ENCODE data around the gene SULT2B1.

The SULT2B1 gene

DNA sequence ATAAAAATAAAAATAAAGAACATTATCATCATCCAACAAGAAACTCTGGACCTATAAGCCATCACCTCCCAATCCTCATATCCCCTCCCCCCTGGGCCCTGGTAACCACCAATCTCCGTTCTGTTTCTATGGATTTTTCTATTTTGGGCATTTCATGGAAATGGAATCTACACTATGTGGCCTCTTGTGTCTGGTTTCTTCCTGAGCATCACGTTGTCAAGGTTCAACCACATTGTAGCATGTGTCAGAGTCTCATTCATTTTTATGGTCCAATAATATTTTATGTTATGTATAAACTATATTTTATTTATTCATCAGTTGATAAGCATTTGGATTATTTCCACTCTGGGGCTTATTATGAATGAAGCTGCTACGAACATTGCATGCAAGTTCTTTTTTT is 26.9 kb downstream of the SULT2B1 start:
- Histone ChIP-seq H3K9me3 (ENCODE audit: control insufficient read depth, low read length) (no peaks in the 10 kb centered on the region), H3K4me1 (ENCODE audit: control insufficient read depth, insufficient read depth, low read length) (no peaks in the 10 kb centered on the region), H3K4me3 (ENCODE audit: insufficient read depth, low read depth, low read length) (no peak overlapping the region), H3K36me3 (ENCODE audit: control insufficient read depth, insufficient read depth, low read length) (no peaks in the 10 kb centered on the region), H3K27ac (ENCODE audit: insufficient read depth, low read depth, low read length, poor library complexity, severe bottlenecking) (no peak overlapping the region), H3K27me3 (ENCODE audit: control insufficient read depth, insufficient read depth, low read length, poor library complexity, severe bottlenecking) (no peaks in the 10 kb centered on the region)
- WGBS, 2 experiments, result 89 to 91% methylated on average over 2 to 3 of the region's 3 CpGs

DNA sequence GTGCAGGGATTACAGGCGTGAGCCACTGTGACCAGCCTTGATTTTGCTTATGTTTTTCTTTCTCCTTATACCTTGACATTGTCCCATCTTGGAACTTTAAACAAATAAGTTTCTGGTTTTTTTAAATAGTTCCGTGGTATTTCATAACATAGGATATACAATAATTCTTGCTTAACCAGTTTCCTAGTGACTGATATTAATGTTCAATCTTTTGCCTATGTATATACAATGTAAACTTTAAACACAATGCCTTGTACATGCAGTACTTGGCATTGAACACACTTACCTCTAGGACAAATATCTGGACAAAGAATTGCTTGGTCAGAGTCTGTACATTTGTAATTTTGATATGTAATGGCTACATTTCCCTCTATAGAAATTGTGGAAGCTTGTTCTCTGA is 30.2 kb downstream of the SULT2B1 start:
- H3K9me3 ChIP-seq (ENCODE audit: control insufficient read depth, low read length), result no peaks in the 10 kb centered on the region
- H3K27ac ChIP-seq (ENCODE audit: insufficient read depth, low read depth, low read length, poor library complexity, severe bottlenecking), result no peak overlapping the region
- peaks cover 2% of the 10 kb centered on the region for H3K4me1 ChIP-seq (ENCODE audit: control insufficient read depth, insufficient read depth, low read length)
- no peak overlapping the region for H3K4me3 ChIP-seq (ENCODE audit: insufficient read depth, low read depth, low read length)
- H3K36me3 ChIP-seq (ENCODE audit: control insufficient read depth, insufficient read depth, low read length), result no peaks in the 10 kb centered on the region
- WGBS, 2 experiments, result 87 to 96% methylated on average over 1 of the region's 2 CpGs
- no peaks in the 10 kb centered on the region for H3K27me3 ChIP-seq (ENCODE audit: control insufficient read depth, insufficient read depth, low read length, poor library complexity, severe bottlenecking)

- peaks cover 6% of the 10 kb centered on the region for H3K27me3 ChIP-seq (ENCODE audit: control insufficient read depth, insufficient read depth, low read length, poor library complexity, severe bottlenecking)
- H3K4me3 ChIP-seq (ENCODE audit: insufficient read depth, low read depth, low read length), result no peak overlapping the region
- H3K36me3 ChIP-seq (ENCODE audit: control insufficient read depth, insufficient read depth, low read length), result no peaks in the 10 kb centered on the region
- H3K9me3 ChIP-seq (ENCODE audit: control insufficient read depth, low read length), result no peaks in the 10 kb centered on the region
- peaks cover 2% of the 10 kb centered on the region for H3K4me1 ChIP-seq (ENCODE audit: control insufficient read depth, insufficient read depth, low read length)
- 85 to 88% methylated on average over 2 to 3 of the region's 3 CpGs for WGBS, 2 experiments
- H3K27ac ChIP-seq (ENCODE audit: insufficient read depth, low read depth, low read length, poor library complexity, severe bottlenecking), result no peak overlapping the region
Observed at GRCh38 chr19:48587387-48587786, 35.4 kb downstream of the SULT2B1 start.

DNA sequence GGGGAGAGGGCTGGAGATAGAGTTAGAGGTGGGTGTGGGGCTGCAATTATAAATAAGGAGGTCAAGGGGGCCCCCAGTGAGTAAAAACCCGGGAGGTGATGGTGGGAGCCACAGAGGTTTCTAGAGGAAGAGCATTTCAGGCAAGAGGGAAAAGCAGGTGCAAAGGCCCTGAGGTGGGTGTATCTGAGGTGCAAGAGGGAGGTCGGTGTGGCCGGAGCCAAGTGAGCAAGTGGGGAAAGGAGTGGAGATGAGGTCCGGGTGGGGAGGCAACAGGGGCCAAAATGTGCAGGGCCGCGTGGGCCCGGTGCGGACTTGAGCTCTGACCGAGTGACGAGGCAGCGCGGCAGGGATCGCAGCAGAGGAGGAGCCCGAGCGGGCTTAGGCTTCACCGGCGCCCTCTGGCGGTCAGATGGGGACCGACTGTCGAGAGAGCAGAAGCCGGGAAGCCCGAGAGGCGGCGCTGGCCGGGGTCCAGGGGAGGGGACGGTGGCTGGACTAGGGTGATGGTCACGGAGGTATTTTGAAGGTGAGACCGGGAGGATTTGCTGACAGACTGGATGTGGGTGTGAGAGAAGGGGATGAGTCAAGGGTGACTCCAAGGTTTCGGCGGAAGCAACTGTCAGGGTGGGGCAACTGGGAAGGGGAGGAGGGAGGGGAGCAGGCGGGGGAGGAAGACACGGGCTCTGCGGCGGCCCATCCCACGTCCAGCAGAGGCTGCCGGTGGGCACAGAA is 36.9 kb downstream of the SULT2B1 start:
- WGBS, 2 experiments, result 7 to 8% methylated on average over 36 of the region's 36 CpGs
- Histone ChIP-seq H3K27me3 (ENCODE audit: control insufficient read depth, insufficient read depth, low read length, poor library complexity, severe bottlenecking) (peaks cover 6% of the 10 kb centered on the region), H3K27ac (ENCODE audit: insufficient read depth, low read depth, low read length, poor library complexity, severe bottlenecking) (no peak overlapping the region), H3K4me3 (ENCODE audit: insufficient read depth, low read depth, low read length) (peak overlapping the region; percentile 1), H3K9me3 (ENCODE audit: control insufficient read depth, low read length) (no peaks in the 10 kb centered on the region), H3K36me3 (ENCODE audit: control insufficient read depth, insufficient read depth, low read length) (no peaks in the 10 kb centered on the region), H3K4me1 (ENCODE audit: control insufficient read depth, insufficient read depth, low read length) (peaks cover 2% of the 10 kb centered on the region)

DNA sequence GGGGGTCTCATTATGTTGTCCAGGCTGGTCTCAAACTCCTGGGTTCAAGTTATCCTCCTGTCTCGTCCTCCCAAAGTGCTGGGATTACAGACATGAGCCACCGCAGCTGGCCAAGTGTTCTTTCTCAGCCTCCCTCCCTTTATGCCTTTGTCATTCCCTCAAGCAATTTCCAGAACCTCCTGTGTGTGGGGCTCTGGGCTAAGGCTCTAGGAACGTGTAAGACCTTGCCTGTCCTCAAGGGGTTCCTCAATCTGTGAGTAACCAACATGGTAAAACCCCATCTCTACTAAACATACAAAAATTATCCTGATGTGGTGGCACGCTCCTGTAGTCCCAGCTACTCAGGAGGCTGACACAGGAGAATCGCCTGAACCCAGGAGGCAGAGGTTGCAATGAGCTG is 39.0 kb downstream of the SULT2B1 start:
- peaks cover 6% of the 10 kb centered on the region for H3K27me3 ChIP-seq (ENCODE audit: control insufficient read depth, insufficient read depth, low read length, poor library complexity, severe bottlenecking)
- H3K9me3 ChIP-seq (ENCODE audit: control insufficient read depth, low read length), result no peaks in the 10 kb centered on the region
- H3K27ac ChIP-seq (ENCODE audit: insufficient read depth, low read depth, low read length, poor library complexity, severe bottlenecking), result no peak overlapping the region
- H3K4me3 ChIP-seq (ENCODE audit: insufficient read depth, low read depth, low read length), result no peak overlapping the region
- 85% methylated on average over 5 of the region's 5 CpGs for WGBS, 2 experiments
- H3K36me3 ChIP-seq (ENCODE audit: control insufficient read depth, insufficient read depth, low read length), result no peaks in the 10 kb centered on the region
- H3K4me1 ChIP-seq (ENCODE audit: control insufficient read depth, insufficient read depth, low read length), result no peaks in the 10 kb centered on the region

GRCh38 chr19:48595171-48595570 is 43.2 kb downstream of the SULT2B1 start:
- 89 to 90% methylated on average over 9 of the region's 9 CpGs for WGBS, 2 experiments
- H3K9me3 ChIP-seq (ENCODE audit: control insufficient read depth, low read length), result no peaks in the 10 kb centered on the region
- H3K4me1 ChIP-seq (ENCODE audit: control insufficient read depth, insufficient read depth, low read length), result no peaks in the 10 kb centered on the region
- no peaks in the 10 kb centered on the region for H3K36me3 ChIP-seq (ENCODE audit: control insufficient read depth, insufficient read depth, low read length)
- H3K27me3 ChIP-seq (ENCODE audit: control insufficient read depth, insufficient read depth, low read length, poor library complexity, severe bottlenecking), result no peaks in the 10 kb centered on the region
- no peak overlapping the region for H3K4me3 ChIP-seq (ENCODE audit: insufficient read depth, low read depth, low read length)
- no peak overlapping the region for H3K27ac ChIP-seq (ENCODE audit: insufficient read depth, low read depth, low read length, poor library complexity, severe bottlenecking)

DNA sequence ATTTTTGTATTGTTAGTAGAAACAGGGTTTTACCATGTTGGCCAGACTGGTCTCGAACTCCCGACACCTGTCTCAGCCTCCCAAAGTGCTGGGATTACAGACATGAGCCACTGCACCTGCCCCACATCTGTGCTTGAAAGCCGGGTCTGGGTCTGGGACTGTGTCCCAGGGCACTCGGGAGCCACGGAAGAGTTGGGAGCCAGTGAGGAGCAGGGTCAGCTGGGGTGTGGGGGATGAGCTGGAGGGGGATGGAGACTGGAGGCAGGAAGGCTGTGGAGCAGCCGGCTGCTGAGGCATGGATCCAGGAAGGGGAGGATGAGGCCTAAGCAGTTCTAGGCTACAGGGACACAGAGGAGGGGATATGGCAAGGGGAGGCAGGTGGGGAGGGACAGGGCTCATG is 43.9 kb downstream of the SULT2B1 start:
- Histone ChIP-seq H3K27ac (ENCODE audit: insufficient read depth, low read depth, low read length, poor library complexity, severe bottlenecking) (no peak overlapping the region), H3K4me3 (ENCODE audit: insufficient read depth, low read depth, low read length) (no peak overlapping the region), H3K36me3 (ENCODE audit: control insufficient read depth, insufficient read depth, low read length) (no peaks in the 10 kb centered on the region), H3K9me3 (ENCODE audit: control insufficient read depth, low read length) (no peaks in the 10 kb centered on the region), H3K4me1 (ENCODE audit: control insufficient read depth, insufficient read depth, low read length) (no peaks in the 10 kb centered on the region), H3K27me3 (ENCODE audit: control insufficient read depth, insufficient read depth, low read length, poor library complexity, severe bottlenecking) (no peaks in the 10 kb centered on the region)
- WGBS, 2 experiments, result 88 to 91% methylated on average over 6 of the region's 6 CpGs

DNA sequence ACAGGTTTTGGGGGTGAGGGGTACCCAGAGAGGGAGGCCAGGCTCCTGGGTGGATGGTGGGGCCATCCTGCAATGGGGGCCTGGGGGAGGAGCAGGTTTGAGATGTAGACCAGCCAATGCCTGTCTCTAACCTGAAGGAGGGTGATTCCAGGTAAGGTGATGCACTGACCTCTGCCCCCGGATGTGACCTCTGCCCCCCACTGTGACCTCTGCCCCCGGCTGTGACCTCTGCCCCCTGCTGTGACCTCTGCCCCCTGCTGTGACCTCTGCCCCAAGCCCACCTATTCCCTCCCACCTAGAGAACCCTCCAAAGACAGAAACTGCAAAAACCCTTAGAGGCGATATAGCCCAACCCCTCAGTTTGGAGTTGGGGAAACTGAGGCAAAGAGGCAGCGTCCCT is 44.3 kb downstream of the SULT2B1 start:
- no peaks in the 10 kb centered on the region for H3K27me3 ChIP-seq (ENCODE audit: control insufficient read depth, insufficient read depth, low read length, poor library complexity, severe bottlenecking)
- H3K4me1 ChIP-seq (ENCODE audit: control insufficient read depth, insufficient read depth, low read length), result no peaks in the 10 kb centered on the region
- WGBS, 2 experiments, result 93 to 95% methylated on average over 4 of the region's 4 CpGs
- no peaks in the 10 kb centered on the region for H3K9me3 ChIP-seq (ENCODE audit: control insufficient read depth, low read length)
- H3K36me3 ChIP-seq (ENCODE audit: control insufficient read depth, insufficient read depth, low read length), result no peaks in the 10 kb centered on the region
- no peak overlapping the region for H3K27ac ChIP-seq (ENCODE audit: insufficient read depth, low read depth, low read length, poor library complexity, severe bottlenecking)
- no peak overlapping the region for H3K4me3 ChIP-seq (ENCODE audit: insufficient read depth, low read depth, low read length)

DNA sequence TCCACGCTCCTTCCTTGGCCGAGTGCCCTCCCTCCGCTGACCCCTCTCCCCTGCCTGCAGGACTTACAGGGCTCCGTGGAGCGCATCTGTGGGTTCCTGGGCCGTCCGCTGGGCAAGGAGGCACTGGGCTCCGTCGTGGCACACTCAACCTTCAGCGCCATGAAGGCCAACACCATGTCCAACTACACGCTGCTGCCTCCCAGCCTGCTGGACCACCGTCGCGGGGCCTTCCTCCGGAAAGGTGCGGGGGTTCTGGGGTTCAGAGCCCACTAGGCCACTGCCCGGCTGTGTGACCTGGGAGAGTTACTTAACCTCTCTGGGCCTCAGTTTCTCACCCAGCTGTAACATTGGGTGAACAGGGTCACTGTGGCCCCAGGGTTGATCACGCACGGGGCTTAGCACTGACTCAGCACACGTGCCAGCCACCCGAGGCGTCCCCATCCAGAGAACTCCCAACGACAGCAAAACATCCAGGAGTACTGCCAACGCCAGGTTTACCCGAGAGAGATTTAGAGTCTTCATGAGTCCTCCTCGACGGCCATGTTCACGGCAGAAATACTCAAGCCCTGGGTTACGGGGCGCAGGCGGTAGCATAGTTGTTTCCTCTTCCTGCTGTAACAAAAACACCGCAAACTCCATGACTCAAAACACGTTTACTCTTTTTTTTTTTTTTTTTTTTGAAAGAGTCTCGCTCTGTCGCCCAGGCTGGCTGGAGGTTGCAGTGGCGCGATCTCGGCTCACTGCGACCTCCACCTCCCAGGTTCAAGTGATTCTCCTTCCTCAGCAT is 44.9 kb downstream of the SULT2B1 start:
- no peaks in the 10 kb centered on the region for H3K4me1 ChIP-seq (ENCODE audit: control insufficient read depth, insufficient read depth, low read length)
- H3K9me3 ChIP-seq (ENCODE audit: control insufficient read depth, low read length), result no peaks in the 10 kb centered on the region
- no peak overlapping the region for H3K4me3 ChIP-seq (ENCODE audit: insufficient read depth, low read depth, low read length)
- H3K36me3 ChIP-seq (ENCODE audit: control insufficient read depth, insufficient read depth, low read length), result no peaks in the 10 kb centered on the region
- no peak overlapping the region for H3K27ac ChIP-seq (ENCODE audit: insufficient read depth, low read depth, low read length, poor library complexity, severe bottlenecking)
- 89 to 91% methylated on average over 39 of the region's 39 CpGs for WGBS, 2 experiments
- no peaks in the 10 kb centered on the region for H3K27me3 ChIP-seq (ENCODE audit: control insufficient read depth, insufficient read depth, low read length, poor library complexity, severe bottlenecking)

DNA sequence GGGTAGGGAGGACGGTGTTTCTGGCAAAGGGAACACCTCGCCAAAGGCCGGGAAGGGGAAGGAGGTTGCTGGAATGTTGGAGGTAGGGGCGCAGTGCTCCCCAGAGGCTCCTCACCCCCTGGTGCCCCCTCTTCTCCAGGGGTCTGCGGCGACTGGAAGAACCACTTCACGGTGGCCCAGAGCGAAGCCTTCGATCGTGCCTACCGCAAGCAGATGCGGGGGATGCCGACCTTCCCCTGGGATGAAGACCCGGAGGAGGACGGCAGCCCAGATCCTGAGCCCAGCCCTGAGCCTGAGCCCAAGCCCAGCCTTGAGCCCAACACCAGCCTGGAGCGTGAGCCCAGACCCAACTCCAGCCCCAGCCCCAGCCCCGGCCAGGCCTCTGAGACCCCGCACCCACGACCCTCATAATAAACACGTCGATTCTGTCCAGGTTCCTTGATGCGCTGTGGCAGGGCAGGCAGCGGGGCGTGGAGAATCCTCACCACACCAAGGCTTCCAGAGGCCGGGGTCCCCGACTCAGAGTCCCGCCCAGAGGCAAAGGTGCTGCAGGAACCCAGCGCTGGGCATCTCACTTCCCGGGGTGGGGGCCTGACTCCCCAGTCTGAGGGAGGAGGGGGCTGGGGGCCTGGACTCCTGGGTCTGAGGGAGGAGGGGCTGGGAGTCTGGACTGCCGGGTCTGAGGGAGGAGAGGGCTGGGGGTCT is 47.2 kb downstream of the SULT2B1 start:
- Histone ChIP-seq H3K27ac (ENCODE audit: insufficient read depth, low read depth, low read length, poor library complexity, severe bottlenecking) (no peak overlapping the region), H3K4me3 (ENCODE audit: insufficient read depth, low read depth, low read length) (no peak overlapping the region), H3K4me1 (ENCODE audit: control insufficient read depth, insufficient read depth, low read length) (no peaks in the 10 kb centered on the region), H3K9me3 (ENCODE audit: control insufficient read depth, low read length) (no peaks in the 10 kb centered on the region), H3K27me3 (ENCODE audit: control insufficient read depth, insufficient read depth, low read length, poor library complexity, severe bottlenecking) (no peaks in the 10 kb centered on the region), H3K36me3 (ENCODE audit: control insufficient read depth, insufficient read depth, low read length) (no peaks in the 10 kb centered on the region)
- WGBS, 2 experiments, result 85 to 87% methylated on average over 30 of the region's 30 CpGs

Measured in ectodermal cell (in vitro differentiated cells).